Spleen (tissue), 11 donors: ENCODE data around the gene PM20D2. TPM values are rescaled to one million over a fixed set of nuclear protein-coding genes. Genes with fewer than 3 reads are reported as not detected.

Source experiments
- DNase-seq: peaks from one replicate; pipeline ENCODE4 v3.0.0-alpha.2; 2020
- H3K27ac ChIP-seq, 8 donors: fragments of 200-600 bp; sonication (generic) in 7 of 8; 1 replicate in 4 of 8; 2 replicates in 4 of 8; pipeline versions ENCODE4 v1.5.0 to v1.8.0; 2016 to 2021; ENCODE audit warnings: inconsistent platforms in 4 of 8, mild to moderate bottlenecking in 4 of 8, moderate library complexity in 1 of 8
- H3K27me3 ChIP-seq, 7 donors: fragments of 200-600 bp; sonication (generic) in 6 of 7; replicated peaks in 1 of 7; 1 replicate in 4 of 7; 2 replicates in 3 of 7; pipeline versions ENCODE4 v1.5.0 to v1.8.0; 2016 to 2021; ENCODE audit warnings: inconsistent platforms in 3 of 7, mild to moderate bottlenecking in 1 of 7
- H3K36me3 ChIP-seq, 6 donors: fragments of 200-600 bp; sonication (generic) in 5 of 6; 1 replicate in 4 of 6; 2 replicates in 2 of 6; pipeline versions ENCODE4 v1.5.0 to v1.8.0; 2016 to 2021; ENCODE audit warnings: inconsistent platforms in 2 of 6
- H3K4me1 ChIP-seq, 6 donors: fragments of 200-600 bp; sonication (generic) in 5 of 6; 1 replicate in 3 of 6; 2 replicates in 3 of 6; pipeline versions ENCODE4 v1.5.0 to v1.8.0; 2016 to 2021; ENCODE audit warnings: inconsistent platforms in 3 of 6
- H3K4me3 ChIP-seq, 8 donors: fragments of 200-600 bp; sonication (generic) in 7 of 8; 1 replicate in 4 of 8; 2 replicates in 4 of 8; pipeline versions ENCODE4 v1.5.0 to v1.8.0; 2016 to 2021; ENCODE audit warnings: inconsistent platforms in 4 of 8, mild to moderate bottlenecking in 4 of 8, moderate library complexity in 2 of 8
- H3K9me3 ChIP-seq, 8 donors: fragments of 200-600 bp; sonication (generic) in 7 of 8; 1 replicate in 4 of 8; 2 replicates in 4 of 8; pipeline versions ENCODE4 v1.5.0 to v1.8.0; 2016 to 2021; ENCODE audit warnings: inconsistent platforms in 4 of 8
- POLR2A ChIP-seq, 3 donors: fragments of 450-650 bp; IDR thresholded peaks; one replicate each; pipeline ENCODE4 v1.5.1; 2017; ENCODE audit warnings: antibody characterized with exemption in 3 of 3, mild to moderate bottlenecking in 1 of 3
- POLR2AphosphoS5 ChIP-seq, 3 donors: sonication (generic); formaldehyde crosslinking; IDR thresholded peaks; one replicate each; pipeline ENCODE4 v1.5.1; 2017; ENCODE audit warnings: antibody characterized with exemption in 3 of 3
- WGBS, 5 donors: extraction: QIAGEN DNeasy Blood & Tissue Kit in 3 of 5; methylation state at CpG; one replicate each; pipeline versions ENCODE4 v1.1.5 to v1.1.7; 2013 to 2018; 5-methylcytosine and 5-hydroxymethylcytosine counted together
- intact Hi-C: fragments of 100-400 bp; cut with DNase I; formaldehyde crosslinking; loops from one replicate; pipeline ENCODE4 v1.15.0; 2023; ENCODE audit warnings: low total_unique reads
- polyA plus RNA-seq, 3 donors: library from polyadenylated mRNA; stranded (reverse); fragments of 200-250 nt; gene quantifications; one replicate each; pipeline ENCODE4 v1.2.1, GENCODE V29; 2013
- total RNA-seq, 7 donors: library from RNA; depleted of rRNA in 3 of 7; stranded (reverse); fragments of >200 nt in 3 of 7; fragmentation: NEBNext Ultra II Directional in 4 of 7; extraction: Animal tissue kit (Norgen Biotek cat#: 25700) in 4 of 7; gene quantifications; one replicate each; pipeline versions ENCODE4 v1.1.0 to v1.2.1, GENCODE V29; 2016 to 2021
- TF ChIP-seq, protein P1 (sequence below), 11 experiments: fragments of 200-600 bp in 7 of 11; fragments of 450-650 bp in 4 of 11; sonication (generic) in 4 of 11; IDR thresholded peaks in 8 of 11; conservative IDR thresholded peaks in 3 of 11; 1 replicate in 7 of 11; 2 replicates in 4 of 11; pipeline versions ENCODE4 v1.4.0 to v1.8.0; 2016 to 2021; ENCODE audit warnings: antibody characterized with exemption in 11 of 11, inconsistent platforms in 4 of 11, mild to moderate bottlenecking in 1 of 11
- donor health status: healthy with polysubstance abuse.
- donor health status: DM: no; HTN: no; CAD: no; lungs with moderate emphysema.
- donor health status: DM: no; HTN: no; CAD: no.
- donor health status: Bipolar disorder and iron deficiency.
- donor health status: healthy.
- donor health status: DM: no; HTN: no; CAD: no.
- donor health status: DM: yes; HTN: yes; CAD: no.

Gene PM20D2
- total and polyA plus RNA-seq, 10 donors = 5.6 to 14.6 (median 7.3) TPM

DNA sequence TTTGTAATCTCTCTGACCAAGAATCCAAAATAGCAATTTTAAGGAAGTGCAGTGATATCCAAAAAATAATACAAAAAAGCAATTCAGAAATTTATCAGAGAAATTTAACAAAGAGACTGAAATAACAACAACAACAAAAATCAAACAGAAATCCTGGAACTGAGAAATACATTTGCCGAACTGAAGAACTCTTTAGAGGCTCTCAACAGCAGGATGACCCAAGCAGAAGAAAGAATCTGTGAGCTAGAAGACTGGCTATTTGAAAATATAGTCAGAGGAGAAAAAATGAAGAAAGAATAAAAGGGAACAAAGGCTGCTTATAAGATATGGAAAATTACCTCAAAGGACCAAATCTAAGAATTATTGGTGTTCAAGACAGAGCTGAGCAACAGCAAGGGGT is 48.7 kb downstream of the PM20D2 start:
- no peaks in the 10 kb centered on the region for H3K27me3 ChIP-seq
- TF ChIP-seq, protein P1, sequence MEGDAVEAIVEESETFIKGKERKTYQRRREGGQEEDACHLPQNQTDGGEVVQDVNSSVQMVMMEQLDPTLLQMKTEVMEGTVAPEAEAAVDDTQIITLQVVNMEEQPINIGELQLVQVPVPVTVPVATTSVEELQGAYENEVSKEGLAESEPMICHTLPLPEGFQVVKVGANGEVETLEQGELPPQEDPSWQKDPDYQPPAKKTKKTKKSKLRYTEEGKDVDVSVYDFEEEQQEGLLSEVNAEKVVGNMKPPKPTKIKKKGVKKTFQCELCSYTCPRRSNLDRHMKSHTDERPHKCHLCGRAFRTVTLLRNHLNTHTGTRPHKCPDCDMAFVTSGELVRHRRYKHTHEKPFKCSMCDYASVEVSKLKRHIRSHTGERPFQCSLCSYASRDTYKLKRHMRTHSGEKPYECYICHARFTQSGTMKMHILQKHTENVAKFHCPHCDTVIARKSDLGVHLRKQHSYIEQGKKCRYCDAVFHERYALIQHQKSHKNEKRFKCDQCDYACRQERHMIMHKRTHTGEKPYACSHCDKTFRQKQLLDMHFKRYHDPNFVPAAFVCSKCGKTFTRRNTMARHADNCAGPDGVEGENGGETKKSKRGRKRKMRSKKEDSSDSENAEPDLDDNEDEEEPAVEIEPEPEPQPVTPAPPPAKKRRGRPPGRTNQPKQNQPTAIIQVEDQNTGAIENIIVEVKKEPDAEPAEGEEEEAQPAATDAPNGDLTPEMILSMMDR (IDR thresholded peaks at IDR 0.05 in 8 of 11, conservative IDR thresholded peaks at IDR 0.05 in 3 of 11) = no peak
- TF ChIP-seq POLR2AphosphoS5 (IDR thresholded peaks at IDR 0.05) (no peak), POLR2A (IDR thresholded peaks at IDR 0.05) (no peak)
- no peak for DNase-seq
- intact Hi-C loops = no loop called here
- no peak overlapping the region for H3K27ac ChIP-seq
- no peaks in the 10 kb centered on the region for H3K4me1 ChIP-seq
- 92 to 98% (median 96%) methylated on average over 1 of the region's 1 CpG for whole genome bisulfite sequencing, 5 donors
- H3K9me3 ChIP-seq = peaks cover 5 to 35% (median 28%) of the 10 kb centered on the region in 8 donors
- H3K4me3 ChIP-seq = no peak overlapping the region
- H3K36me3 ChIP-seq = no peaks in the 10 kb centered on the region

- H3K9me3 ChIP-seq = peaks cover 5 to 35% (median 28%) of the 10 kb centered on the region in 8 donors
- no peaks in the 10 kb centered on the region for H3K4me1 ChIP-seq
- no peak for DNase-seq
- no peaks in the 10 kb centered on the region for H3K27me3 ChIP-seq
- whole genome bisulfite sequencing, 5 donors = 55 to 86% (median 68%) methylated on average over 4 of the region's 4 CpGs
- no peak overlapping the region for H3K4me3 ChIP-seq
- H3K27ac ChIP-seq = no peak overlapping the region
- intact Hi-C loops = no loop called here
- no peaks in the 10 kb centered on the region for H3K36me3 ChIP-seq
- TF ChIP-seq, protein P1 (IDR thresholded peaks at IDR 0.05 in 8 of 11, conservative IDR thresholded peaks at IDR 0.05 in 3 of 11) = no peak
- TF ChIP-seq POLR2AphosphoS5 (IDR thresholded peaks at IDR 0.05) = no peak
- no peak for TF ChIP-seq POLR2A (IDR thresholded peaks at IDR 0.05)
Measured at GRCh38 chr6:89197141-89197540, 51.3 kb downstream of the PM20D2 start.

DNA sequence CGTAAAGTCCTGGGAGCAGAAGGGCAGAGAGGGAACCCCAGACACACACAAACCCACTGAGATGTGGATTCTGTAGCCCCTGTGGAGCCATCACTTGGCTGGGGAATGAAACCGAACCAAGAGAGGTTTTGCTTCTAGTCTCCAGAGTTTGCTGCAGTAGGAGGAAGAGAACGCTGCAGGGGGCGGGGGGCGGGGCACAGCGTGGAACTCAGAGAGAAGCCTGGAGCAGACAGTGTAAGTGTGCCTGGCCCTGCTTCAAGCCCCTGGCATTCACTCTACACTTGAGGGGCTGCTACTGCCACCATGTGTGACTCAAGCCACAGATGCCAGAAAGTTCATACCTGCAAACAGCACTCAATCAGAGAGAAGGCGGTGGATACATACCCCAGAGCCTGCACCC is 52.4 kb downstream of the PM20D2 start:
- no peak for DNase-seq
- intact Hi-C loops = no loop called here

DNA sequence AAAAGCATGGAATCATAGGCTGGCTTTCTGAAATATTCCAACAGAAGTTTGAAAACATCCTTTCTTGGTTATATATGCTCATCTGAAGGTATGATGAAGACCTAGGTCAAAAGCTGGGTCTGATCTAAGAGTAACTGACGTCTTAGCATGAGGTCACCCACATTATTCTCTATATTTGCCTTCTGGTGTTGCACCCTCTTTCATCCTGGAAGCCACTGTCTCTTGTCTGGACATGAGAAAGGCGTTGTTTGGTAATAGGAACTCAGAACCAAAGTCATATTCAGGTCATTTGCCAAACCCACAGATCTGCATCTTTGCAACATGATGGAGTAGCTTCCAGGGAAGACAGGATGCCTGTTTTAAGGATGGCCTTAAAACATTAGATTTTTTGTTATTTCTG is 53.7 kb downstream of the PM20D2 start:
- Histone ChIP-seq H3K9me3 (peaks cover 5 to 19% (median 17%) of the 10 kb centered on the region in 8 donors), H3K27me3 (no peaks in the 10 kb centered on the region), H3K36me3 (no peaks in the 10 kb centered on the region), H3K27ac (no peak overlapping the region), H3K4me1 (no peaks in the 10 kb centered on the region), H3K4me3 (no peak overlapping the region)
- DNase-seq = no peak
- TF ChIP-seq POLR2AphosphoS5 (IDR thresholded peaks at IDR 0.05) (no peak), POLR2A (IDR thresholded peaks at IDR 0.05) (no peak)
- TF ChIP-seq, protein P1 (IDR thresholded peaks at IDR 0.05 in 8 of 11, conservative IDR thresholded peaks at IDR 0.05 in 3 of 11) = no peak
- intact Hi-C loops = no loop called here
- WGBS, 5 donors = 57 to 86% (median 80%) methylated on average over 2 of the region's 2 CpGs

More for the DNA sequence above, 52.4 kb downstream of the PM20D2 start:
- H3K4me1 ChIP-seq = no peaks in the 10 kb centered on the region
- no peaks in the 10 kb centered on the region for H3K36me3 ChIP-seq
- H3K27me3 ChIP-seq = no peaks in the 10 kb centered on the region
- H3K27ac ChIP-seq = no peak overlapping the region
- peaks cover 5 to 32% (median 28%) of the 10 kb centered on the region in 8 donors for H3K9me3 ChIP-seq
- 65 to 84% (median 72%) methylated on average over 6 to 7 of the region's 7 CpGs for WGBS, 5 donors
- TF ChIP-seq POLR2A (IDR thresholded peaks at IDR 0.05) = no peak
- no peak overlapping the region for H3K4me3 ChIP-seq
